Keratinocyte (primary cell): ENCODE measurements around the gene TMEM235.

Experiments
- EZH2 ChIP-seq: IDR thresholded peaks from one replicate; pipeline ENCODE4 v1.6.1; 2012; ENCODE audit warnings: inconsistent platforms, mild to moderate bottlenecking, low read length, moderate library complexity
- TF ChIP-seq, protein P1 (sequence below), 3 experiments: IDR thresholded peaks in 1 of 3; conservative IDR thresholded peaks in 1 of 3; optimal IDR thresholded peaks in 1 of 3; 2 replicates in 2 of 3; 3 replicates in 1 of 3; pipeline versions ENCODE3 to v1.5.1; 2011; ENCODE audit warnings: low read length in 3 of 3, mild to moderate bottlenecking in 3 of 3, moderate library complexity in 2 of 3, control low read depth in 1 of 3, inconsistent platforms in 1 of 3; ENCODE audit not compliant: insufficient read depth in 2 of 3; ENCODE audit errors: extremely low read depth in 1 of 3

DNA sequence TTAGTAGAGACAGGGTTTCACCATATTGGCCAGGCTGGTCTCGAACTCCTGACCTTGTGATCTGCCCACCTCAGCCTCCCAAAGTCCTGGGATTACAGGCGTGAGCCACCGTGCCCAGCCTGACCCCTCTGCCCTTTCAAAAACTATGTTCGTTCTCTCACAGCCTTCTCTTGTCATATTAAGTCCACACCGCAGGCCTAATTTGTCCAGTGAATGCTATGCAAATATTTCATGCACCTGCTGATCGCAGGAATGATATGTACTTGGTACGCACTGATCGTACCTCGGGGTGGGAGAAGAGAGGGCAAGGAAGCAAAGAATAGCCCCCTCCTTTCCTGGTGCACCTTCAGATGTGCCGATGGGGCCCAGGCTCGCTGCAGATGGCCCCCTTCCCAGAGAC is 20.4 kb upstream of the TMEM235 start:
- TF ChIP-seq, protein P1, sequence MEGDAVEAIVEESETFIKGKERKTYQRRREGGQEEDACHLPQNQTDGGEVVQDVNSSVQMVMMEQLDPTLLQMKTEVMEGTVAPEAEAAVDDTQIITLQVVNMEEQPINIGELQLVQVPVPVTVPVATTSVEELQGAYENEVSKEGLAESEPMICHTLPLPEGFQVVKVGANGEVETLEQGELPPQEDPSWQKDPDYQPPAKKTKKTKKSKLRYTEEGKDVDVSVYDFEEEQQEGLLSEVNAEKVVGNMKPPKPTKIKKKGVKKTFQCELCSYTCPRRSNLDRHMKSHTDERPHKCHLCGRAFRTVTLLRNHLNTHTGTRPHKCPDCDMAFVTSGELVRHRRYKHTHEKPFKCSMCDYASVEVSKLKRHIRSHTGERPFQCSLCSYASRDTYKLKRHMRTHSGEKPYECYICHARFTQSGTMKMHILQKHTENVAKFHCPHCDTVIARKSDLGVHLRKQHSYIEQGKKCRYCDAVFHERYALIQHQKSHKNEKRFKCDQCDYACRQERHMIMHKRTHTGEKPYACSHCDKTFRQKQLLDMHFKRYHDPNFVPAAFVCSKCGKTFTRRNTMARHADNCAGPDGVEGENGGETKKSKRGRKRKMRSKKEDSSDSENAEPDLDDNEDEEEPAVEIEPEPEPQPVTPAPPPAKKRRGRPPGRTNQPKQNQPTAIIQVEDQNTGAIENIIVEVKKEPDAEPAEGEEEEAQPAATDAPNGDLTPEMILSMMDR (optimal IDR thresholded peaks at IDR 0.05 in 1 of 3, IDR thresholded peaks at IDR 0.05 in 1 of 3, conservative IDR thresholded peaks at IDR 0.05 in 1 of 3; ENCODE audit: extremely low read depth in 1 of 3, insufficient read depth in 2 of 3, low read length in 3 of 3): no peak
- no peak for TF ChIP-seq EZH2
